HG03060 (cell line): ENCODE data around the gene SMIM14.
"Not testable (repeated sequence)": the region's sequence is repeated elsewhere in the genome, so short reads cannot be mapped to it uniquely, and the experiment has no call there.

ENCODE experiments used
- ATAC-seq: cut with Tn5 transposase; IDR thresholded peaks from one replicate; pipeline ENCODE4 v1.9.1; 2021; ENCODE audit warnings: low read depth, moderate number of reproducible peaks; ENCODE audit not compliant: unreplicated experiment

SMIM14 gene

GRCh38 chr4:39648827-39649558 is 10.3 kb upstream of the SMIM14 start:
- ATAC-seq: no peak

- ATAC-seq: no peak
These were observed 9.5 kb upstream of the SMIM14 start for GRCh38 chr4:39648213-39648612.

DNA sequence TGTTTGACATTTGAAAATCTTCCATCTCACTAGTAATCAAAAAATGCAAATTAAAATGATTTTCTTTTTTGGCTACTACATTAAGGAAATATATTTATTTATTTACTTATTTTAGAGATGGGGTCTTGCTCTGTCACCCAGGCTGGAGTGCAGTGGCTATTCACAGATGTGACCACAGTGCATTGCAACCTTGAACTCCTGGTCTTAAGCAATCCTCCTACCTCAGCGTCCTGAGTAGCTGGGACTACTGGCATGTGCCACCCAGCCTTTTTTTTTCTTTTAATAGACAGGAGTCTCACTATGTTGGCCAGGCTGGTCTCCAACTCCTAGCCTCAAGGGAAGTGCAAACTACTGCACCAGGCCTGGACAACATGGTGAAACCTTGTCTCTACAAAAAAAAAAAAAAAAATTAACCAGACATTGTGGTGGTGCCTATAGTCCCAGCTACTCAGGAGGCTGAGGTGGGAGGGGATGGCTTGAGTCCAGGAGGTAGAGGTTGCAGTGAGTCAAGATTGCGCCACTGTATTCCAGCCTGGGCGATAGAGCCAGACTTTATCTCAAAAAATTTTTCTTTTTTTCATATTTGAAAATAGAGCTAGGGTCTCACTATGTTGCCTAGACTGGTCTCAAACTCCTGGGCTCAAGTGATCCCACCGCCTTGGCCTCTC is 4.4 kb upstream of the SMIM14 start:
- no peak for ATAC-seq

DNA sequence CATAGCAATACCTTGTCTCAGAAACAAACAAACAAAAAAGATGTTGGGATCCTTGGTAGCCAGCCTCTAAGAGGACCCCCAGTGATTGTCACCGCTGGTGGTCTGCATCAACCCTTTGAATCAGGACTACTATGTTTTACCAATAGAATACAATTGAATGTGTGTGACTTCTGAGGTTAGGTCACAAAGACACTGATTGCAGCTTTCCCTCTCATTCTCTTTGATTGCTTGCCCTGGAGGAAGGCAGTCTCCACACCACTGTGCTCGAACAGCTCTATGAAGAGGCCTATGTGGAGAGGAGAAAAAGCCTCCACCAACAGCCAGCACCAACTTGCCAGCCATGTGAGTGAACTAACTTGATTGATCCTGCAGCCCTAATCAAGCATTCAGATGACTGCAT is 2.8 kb upstream of the SMIM14 start:
- ATAC-seq: no peak

- ATAC-seq: peak; percentile 13
These were observed 895 bp downstream of the SMIM14 start for GRCh38 chr4:39637586-39638353.

DNA sequence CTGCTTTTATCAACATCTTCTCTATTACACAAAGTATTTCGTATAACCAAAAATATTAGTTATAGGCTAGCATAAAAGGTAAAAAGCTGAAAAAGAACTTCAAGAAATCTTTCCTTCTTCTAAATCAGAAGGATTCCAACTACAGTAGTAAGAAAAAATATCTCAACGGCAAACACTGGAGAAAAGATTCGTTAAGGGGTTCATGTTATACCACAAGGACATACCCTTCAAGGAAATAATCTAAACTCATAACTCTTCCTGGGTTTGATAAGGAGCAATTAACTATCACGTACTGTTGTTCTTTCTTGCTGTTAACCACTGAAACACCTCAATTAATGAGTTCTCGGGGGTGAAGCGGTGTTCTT is 1.5 kb downstream of the SMIM14 start:
- no peak for ATAC-seq

- ATAC-seq: no peak
These were observed 2.0 kb downstream of the SMIM14 start for GRCh38 chr4:39636531-39637184.

- ATAC-seq: no peak
These were observed 3.6 kb downstream of the SMIM14 start for GRCh38 chr4:39635023-39635422.

GRCh38 chr4:39631700-39632079 is 7.0 kb downstream of the SMIM14 start:
- peak; percentile 63 for ATAC-seq

DNA sequence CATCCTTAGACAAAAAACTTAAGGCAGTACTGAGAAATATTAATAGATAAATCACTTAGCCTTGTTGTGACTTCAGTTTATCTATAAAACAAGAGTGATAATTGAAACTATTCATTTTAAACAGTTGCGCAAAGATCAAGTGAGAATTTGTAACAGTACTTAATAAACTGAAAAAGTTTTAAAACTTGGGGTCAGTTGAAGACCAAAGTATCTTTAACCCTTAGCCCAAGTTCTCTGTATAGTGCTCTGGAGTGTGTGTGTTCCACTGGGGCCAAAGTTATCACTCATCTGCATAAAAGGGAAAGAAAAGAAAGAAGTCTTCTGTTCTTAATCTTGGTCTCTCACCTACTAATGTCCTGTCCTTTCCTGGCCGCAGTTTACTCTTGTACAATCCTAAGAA is 11.3 kb downstream of the SMIM14 start:
- no peak for ATAC-seq

DNA sequence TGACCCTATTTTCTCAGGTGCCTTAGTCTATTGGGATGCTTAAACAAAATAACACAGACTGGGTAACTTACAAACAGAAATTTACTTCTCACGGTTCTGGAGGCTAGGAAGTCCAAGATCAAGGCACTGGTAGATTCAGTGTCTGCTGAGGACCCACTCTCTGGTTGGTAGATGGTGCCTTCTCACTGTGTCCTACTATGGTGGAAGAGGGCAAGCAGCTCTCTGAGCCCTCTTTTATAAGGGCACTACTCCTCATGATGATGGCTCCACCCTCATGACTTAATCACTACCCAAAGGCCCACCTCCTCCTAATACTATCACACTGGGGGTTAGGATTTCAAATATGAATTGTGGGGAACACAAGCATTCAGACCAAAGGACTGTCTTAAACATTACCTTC is 11.8 kb downstream of the SMIM14 start:
- no peak for ATAC-seq

DNA sequence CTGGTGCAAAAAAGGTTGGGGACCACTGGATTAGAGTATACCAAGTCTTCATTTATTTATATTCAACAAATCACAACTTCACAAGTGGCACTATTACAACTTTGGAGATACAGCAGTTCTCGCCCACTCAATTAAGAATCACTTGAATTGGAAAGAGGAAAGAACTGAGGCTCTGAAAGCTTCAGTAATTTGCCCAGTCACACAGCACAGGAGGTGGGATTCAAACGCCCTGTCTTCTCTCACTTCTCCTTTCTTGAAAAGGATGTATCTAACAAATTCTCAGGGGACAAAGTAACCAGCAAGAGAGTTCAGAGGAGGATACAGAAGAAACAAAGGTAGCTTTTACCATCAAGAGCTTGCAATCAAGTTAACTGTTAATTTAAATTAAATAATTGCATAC is 12.4 kb downstream of the SMIM14 start:
- ATAC-seq: no peak

GRCh38 chr4:39621582-39621981 is 17.1 kb downstream of the SMIM14 start:
- no peak for ATAC-seq

DNA sequence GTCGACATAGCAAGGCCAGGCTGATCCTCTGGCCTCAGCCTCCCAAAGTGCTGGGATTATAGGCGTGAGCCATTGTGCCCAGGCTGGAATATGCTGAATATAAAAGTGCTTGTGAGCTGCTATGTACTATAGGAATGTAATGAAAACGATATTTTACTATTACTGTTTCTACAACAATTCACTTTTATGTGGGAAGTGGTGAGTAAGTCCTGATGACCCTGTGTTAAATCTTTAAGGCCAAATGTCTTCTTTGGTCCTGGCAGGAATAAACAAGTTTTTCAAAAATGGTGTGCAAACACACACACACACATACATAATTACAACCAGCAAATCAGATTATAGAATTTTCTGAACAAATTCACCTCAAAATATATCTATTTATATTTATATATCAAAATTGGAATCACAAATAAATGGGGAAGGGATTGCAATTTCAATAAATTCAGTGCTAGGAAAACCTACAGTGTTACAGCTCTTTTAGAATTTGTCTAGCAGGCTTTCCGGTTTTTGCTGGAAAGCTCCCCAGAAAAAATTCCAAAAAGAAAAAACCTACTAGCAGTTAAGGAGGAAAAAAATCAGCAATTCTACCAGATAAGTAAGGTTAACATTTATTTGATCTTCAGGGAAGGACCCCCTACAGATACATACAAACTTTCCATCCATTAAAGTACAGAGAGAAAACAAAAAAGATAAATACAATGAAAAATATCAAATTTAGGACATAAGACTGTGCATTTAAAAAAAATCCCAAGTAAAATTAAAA is 17.9 kb downstream of the SMIM14 start:
- ATAC-seq: no peak

DNA sequence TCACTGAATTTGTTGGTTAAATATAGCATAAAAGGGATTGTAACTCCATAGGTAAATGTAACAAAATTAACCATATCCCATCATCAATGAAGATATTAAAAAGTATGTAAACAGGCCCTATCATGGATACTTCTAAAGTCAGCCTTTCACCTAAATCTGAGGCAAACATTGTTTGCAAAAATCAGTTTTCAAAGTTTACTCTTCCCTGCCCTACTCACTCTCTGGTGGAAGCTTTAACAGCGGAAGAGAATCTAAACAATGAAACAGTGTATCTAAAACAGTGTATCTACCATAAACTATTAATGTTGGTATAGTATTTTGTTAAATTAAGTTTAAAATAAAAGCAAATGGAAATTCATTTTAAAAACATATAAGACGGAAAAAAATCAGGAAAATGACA is 21.1 kb downstream of the SMIM14 start:
- ATAC-seq: no peak

- no peak for ATAC-seq
These were observed 22.0 kb downstream of the SMIM14 start for GRCh38 chr4:39616651-39617050.

- ATAC-seq: not testable (repeated sequence)
These were observed 22.6 kb downstream of the SMIM14 start for GRCh38 chr4:39616112-39616511.

DNA sequence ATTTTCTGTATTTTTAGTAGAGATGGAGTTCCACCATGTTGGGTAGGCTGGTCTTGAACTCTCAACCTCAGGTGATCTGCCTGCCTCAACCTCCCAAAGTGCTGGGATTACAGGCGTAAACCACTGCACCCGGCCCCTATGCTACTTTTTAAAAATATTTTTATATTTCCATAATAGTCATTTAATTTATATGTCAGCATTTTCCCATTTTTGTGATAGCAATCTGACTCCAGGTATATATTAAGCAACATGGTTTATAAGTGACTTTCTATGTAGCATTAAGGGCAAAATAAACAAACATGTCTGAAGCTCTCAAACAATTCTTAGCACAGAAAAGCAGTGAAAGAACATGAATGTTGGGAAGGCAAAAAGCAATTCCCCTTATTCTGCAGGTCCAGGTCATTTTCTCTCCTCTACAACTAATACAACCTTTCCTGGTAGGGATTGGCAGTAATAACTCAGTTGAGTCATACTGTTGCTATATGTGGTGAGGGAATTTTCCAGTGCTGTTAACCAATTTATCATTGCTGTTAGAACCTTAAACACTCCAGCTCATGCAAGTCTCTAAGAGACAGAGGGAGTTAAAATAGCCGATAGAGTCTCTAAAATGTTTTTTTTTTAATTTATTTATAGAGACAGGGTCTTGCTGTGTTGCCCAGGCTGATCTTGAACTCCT is 24.0 kb downstream of the SMIM14 start:
- no peak for ATAC-seq

GRCh38 chr4:39613093-39613656 is 25.5 kb downstream of the SMIM14 start:
- ATAC-seq: no peak
